Measurements from ENCODE around the gene IRF4. TPM values are rescaled to one million over a fixed set of nuclear protein-coding genes. Genes with fewer than 3 reads are reported as not detected.

IRF4 gene
- total and polyA plus RNA-seq, 2 experiments from 2014 or later, result 1.3 to 1.9 TPM

DNA sequence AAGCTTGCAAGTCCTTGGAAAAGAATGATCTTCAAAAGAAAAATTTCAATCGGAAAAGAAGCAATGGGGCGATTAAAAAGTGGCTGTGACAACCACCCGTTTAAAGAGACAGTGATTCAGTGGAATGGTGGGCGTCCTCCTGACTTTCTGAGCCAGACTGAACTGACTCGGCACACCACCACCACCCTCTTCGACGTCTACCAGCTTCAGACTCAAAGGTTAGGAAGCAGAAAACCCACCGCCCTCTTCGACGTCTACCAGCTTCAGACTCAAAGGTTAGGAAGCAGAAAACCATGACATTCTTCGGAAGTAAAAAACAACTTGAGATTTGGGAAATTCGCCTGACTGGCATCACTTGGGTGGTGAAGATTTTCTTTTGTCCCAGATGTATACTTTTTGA is 28.3 kb upstream of the IRF4 start:
- ATAC-seq (no peak), DNase-seq (ENCODE audit: low spot score) (no peak)
- Histone ChIP-seq H2AFZ (no peak overlapping the region), H4K20me1 (replicated peaks; ENCODE audit: insufficient read depth) (no peaks in the 10 kb centered on the region), H3K27me3 (ENCODE audit: insufficient read depth) (no peaks in the 10 kb centered on the region), H3K9me2 (ENCODE audit: insufficient read depth) (0 out of 2 replicates have a peak, but pooled peaks cover 6% of the 10 kb centered on the region), H3K4me2 (no peak overlapping the region), H3K36me3 (ENCODE audit: insufficient read depth) (peaks cover 30% of the 10 kb centered on the region), H3K27ac (ENCODE audit: low read depth) (no peak overlapping the region), H3K4me3 (no peak overlapping the region), H3K79me2 (replicated peaks; ENCODE audit: insufficient read depth) (no peaks in the 10 kb centered on the region), H3K4me1 (ENCODE audit: insufficient read depth) (peaks cover 9% of the 10 kb centered on the region; the same call in 1 of the 2 replicates), H3F3A (replicated peaks; ENCODE audit: low read depth) (0 out of 2 replicates have a peak, but pooled peaks cover 5% of the 10 kb centered on the region)
- peaks cover 48% of the 10 kb centered on the region for H3K36me3 Mint-ChIP-seq (ENCODE audit: low read depth)
- H3K27me3 Mint-ChIP-seq (ENCODE audit: insufficient read depth, low read depth, poor library complexity), result peaks cover 10% of the 10 kb centered on the region
- peaks cover 9% of the 10 kb centered on the region; the same call in 2 of the 3 replicates for H3K4me1 Mint-ChIP-seq
- H3K9me3 Mint-ChIP-seq, result peaks cover 98% of the 10 kb centered on the region
- H3K4me3 Mint-ChIP-seq, result no peak overlapping the region
- H3K27ac Mint-ChIP-seq, result no peak overlapping the region
- TF ChIP-seq NANOG (IDR thresholded peaks at IDR 0.05; ENCODE audit: borderline replicate concordance) (no peak), ZNF462 (CRISPR knock-in tag; IDR thresholded peaks at IDR 0.05) (no peak), CREB1 (CRISPR knock-in tag; IDR thresholded peaks at IDR 0.05; ENCODE audit: low read depth) (no peak), STAT1 (IDR thresholded peaks at IDR 0.05; ENCODE audit: unreplicated experiment) (no peak), CTCF (conservative IDR thresholded peaks at IDR 0.05; ENCODE audit: low read depth in 2 of 2) (no peak), EZH2 (IDR thresholded peaks at IDR 0.05; ENCODE audit: low read depth, unreplicated experiment) (no peak), JUNB (IDR thresholded peaks at IDR 0.05; ENCODE audit: unreplicated experiment) (no peak), POLR2AphosphoS5 (IDR thresholded peaks at IDR 0.05; ENCODE audit: low read depth) (no peak), REST (IDR thresholded peaks at IDR 0.05; ENCODE audit: unreplicated experiment) (no peak), EZH2phosphoT487 (IDR thresholded peaks at IDR 0.05; ENCODE audit: unreplicated experiment) (no peak), ZNF114 (CRISPR knock-in tag; IDR thresholded peaks at IDR 0.05) (no peak), ZNF331 (CRISPR knock-in tag; IDR thresholded peaks at IDR 0.05; ENCODE audit: low read depth) (no peak)
- TF ChIP-seq, protein P1, sequence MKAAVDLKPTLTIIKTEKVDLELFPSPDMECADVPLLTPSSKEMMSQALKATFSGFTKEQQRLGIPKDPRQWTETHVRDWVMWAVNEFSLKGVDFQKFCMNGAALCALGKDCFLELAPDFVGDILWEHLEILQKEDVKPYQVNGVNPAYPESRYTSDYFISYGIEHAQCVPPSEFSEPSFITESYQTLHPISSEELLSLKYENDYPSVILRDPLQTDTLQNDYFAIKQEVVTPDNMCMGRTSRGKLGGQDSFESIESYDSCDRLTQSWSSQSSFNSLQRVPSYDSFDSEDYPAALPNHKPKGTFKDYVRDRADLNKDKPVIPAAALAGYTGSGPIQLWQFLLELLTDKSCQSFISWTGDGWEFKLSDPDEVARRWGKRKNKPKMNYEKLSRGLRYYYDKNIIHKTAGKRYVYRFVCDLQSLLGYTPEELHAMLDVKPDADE (IDR thresholded peaks at IDR 0.05), result no peak

All from GM23338 (cell line).